NT2/D1 (cell line): ENCODE data around the gene SV2C.

ENCODE experiments used
- DNase-seq: peaks from one replicate; pipeline ENCODE4 v3.0.0-alpha.2; 2011; ENCODE audit warnings: low read depth, low spot score
- H3K27me3 ChIP-seq: 2 replicates; pipeline ENCODE4 v1.6.0; 2011; ENCODE audit warnings: mild to moderate bottlenecking; ENCODE audit not compliant: insufficient read length, insufficient read depth
- H3K36me3 ChIP-seq: 2 replicates; pipeline ENCODE4 v1.6.1; 2011; ENCODE audit warnings: mild to moderate bottlenecking, low read length, mixed read lengths; ENCODE audit not compliant: insufficient read depth, insufficient read length
- H3K4me1 ChIP-seq: 2 replicates; pipeline ENCODE4 v1.5.1; 2011; ENCODE audit not compliant: insufficient read depth, insufficient read length
- H3K4me3 ChIP-seq: 2 replicates; pipeline ENCODE4 v1.5.1; 2011; ENCODE audit warnings: low read depth; ENCODE audit not compliant: insufficient read length
- H3K9ac ChIP-seq: 2 replicates; pipeline ENCODE4 v1.6.0; 2011; ENCODE audit warnings: low read depth; ENCODE audit not compliant: insufficient read length
- H3K9me3 ChIP-seq: 2 replicates; pipeline ENCODE4 v1.5.1; 2011; ENCODE audit warnings: mild to moderate bottlenecking, low read length; ENCODE audit not compliant: insufficient read depth
- SUZ12 ChIP-seq: IDR thresholded peaks from 2 replicates; pipeline ENCODE4 v1.6.1; 2011; ENCODE audit not compliant: insufficient read length, insufficient read depth; ENCODE audit errors: extremely low read depth
- YY1 ChIP-seq: IDR thresholded peaks from 2 replicates; pipeline ENCODE4 v1.6.1; 2011; ENCODE audit not compliant: insufficient read length, insufficient read depth
- ZNF274 ChIP-seq: IDR thresholded peaks from 2 replicates; pipeline ENCODE4 v1.6.1; 2011; ENCODE audit warnings: mild to moderate bottlenecking, low read depth, low read length

SV2C gene

DNA sequence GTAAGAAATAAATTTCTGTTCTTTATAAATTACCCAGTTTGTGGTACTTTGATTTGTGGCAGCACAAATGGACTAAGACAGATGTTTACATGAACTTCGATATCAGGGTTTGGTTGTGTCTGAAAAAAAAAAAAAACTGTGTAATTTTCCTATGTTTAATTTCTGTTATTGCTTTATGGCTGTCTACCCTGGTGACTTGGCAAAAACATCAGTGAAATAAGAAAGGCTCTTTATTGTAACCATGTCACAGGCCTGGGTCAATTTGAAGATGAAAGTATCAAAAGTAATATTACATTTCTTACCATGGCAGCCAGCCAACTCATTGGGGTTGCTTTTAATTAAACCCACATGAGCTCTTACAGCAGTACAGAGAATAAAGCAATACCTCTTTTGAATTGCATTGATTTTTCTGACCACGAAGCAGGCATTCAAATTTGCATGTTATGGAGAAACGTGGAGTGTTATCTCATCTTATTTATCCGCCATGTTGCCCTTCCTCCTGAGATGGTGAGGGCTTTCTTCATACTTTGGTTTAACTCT is 20.6 kb upstream of the SV2C start:
- no peak for TF ChIP-seq ZNF274
- no peak for TF ChIP-seq SUZ12
- no peak for DNase-seq

DNA sequence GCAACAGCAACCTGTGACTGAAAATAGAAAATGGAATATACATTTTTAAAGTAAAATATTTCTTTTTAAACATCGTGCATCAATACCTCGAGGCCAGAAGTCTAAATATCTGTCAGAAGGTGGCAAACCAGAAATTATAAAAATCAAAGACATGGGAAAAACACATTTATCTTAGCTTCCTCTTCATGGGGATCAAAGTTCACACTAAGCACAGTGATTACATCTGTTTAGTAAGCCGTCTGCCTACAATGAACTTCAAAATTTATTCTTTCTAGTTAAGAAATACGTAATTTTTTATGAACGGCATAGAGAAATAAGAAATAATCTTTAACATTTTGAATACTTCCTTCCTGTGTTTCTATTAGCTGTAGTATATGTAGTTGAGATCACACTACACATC is 17.9 kb upstream of the SV2C start:
- Histone ChIP-seq H3K9me3 (no peaks in the 10 kb centered on the region), H3K4me1 (no peaks in the 10 kb centered on the region), H3K27me3 (no peaks in the 10 kb centered on the region), H3K4me3 (no peak overlapping the region), H3K9ac (no peak overlapping the region), H3K36me3 (no peaks in the 10 kb centered on the region)
- no peak for DNase-seq
- TF ChIP-seq ZNF274 (no peak), SUZ12 (no peak), YY1 (no peak)

More for the DNA sequence above, 20.6 kb upstream of the SV2C start:
- Histone ChIP-seq H3K9me3 (no peaks in the 10 kb centered on the region), H3K36me3 (no peaks in the 10 kb centered on the region), H3K4me1 (no peaks in the 10 kb centered on the region), H3K9ac (no peak overlapping the region), H3K27me3 (no peaks in the 10 kb centered on the region), H3K4me3 (no peak overlapping the region)

DNA sequence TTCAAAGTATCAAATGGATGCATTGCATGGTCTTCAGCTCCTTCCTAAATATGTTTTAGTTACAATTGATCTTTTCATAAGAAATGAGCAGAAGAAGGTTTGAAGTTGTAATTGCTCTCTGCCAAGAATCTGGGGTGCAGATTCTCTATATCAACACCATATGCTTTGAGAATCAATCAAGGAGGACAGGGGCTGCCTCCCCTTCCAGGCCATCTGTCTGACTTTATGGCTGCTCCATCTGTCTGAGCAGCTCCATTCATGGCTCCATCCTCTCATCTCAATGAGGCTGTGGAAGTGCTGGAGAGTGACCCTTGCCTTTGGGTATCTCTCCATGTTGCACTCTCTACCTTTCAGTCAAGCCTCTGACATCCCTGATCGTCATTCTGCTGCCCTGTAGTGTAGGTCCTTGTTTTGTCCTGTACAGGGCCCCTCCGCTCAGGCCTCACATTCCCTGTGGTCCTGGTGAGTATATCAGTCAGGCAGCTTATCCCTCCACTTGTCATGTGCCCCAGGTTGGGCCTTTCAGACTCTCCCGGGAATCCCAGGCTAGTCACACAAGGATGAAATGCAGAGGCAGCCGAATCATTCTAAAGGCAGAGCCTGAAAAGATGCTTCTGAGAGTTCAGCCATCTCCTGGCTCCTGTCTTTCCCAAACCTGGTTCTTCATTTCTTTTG is 14.0 kb upstream of the SV2C start:
- no peak for DNase-seq
- TF ChIP-seq SUZ12 = no peak
- TF ChIP-seq ZNF274 = no peak
- TF ChIP-seq YY1 = no peak
- no peaks in the 10 kb centered on the region for H3K4me1 ChIP-seq
- no peaks in the 10 kb centered on the region for H3K27me3 ChIP-seq
- no peak overlapping the region for H3K4me3 ChIP-seq
- H3K9me3 ChIP-seq = no peaks in the 10 kb centered on the region
- H3K9ac ChIP-seq = no peak overlapping the region
- no peaks in the 10 kb centered on the region for H3K36me3 ChIP-seq

DNA sequence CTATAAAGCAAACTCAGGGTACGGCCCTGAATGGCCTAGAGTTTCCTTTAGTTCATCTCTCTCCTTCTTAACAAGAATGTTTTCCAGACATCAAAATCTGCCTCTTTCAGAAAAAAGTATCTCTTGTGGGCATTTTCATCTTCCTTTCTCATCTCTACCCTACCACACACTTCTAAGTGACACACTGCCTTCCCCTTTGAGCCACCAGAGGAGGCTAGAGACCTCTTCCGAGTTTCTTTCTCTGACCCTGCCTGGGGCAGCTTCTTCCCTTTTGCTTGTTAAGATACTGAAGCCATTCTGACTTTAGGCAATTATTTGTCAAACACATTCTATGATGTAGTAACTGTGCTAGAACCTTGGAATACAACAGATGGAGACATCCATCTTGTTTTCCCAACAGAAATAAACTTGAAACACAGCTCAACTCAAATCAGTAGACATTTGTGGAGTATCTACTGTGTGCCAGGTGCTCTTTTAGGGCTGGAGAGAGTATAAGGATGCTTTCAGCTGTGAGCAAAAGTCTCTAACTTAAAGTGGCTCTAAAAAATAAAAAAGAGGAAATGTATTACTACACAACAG is 8.6 kb upstream of the SV2C start:
- H3K27me3 ChIP-seq = peaks cover 9% of the 10 kb centered on the region
- TF ChIP-seq YY1 (no peak), ZNF274 (no peak), SUZ12 (no peak)
- H3K9ac ChIP-seq = no peak overlapping the region
- H3K4me3 ChIP-seq = no peak overlapping the region
- H3K4me1 ChIP-seq = no peaks in the 10 kb centered on the region
- H3K9me3 ChIP-seq = no peaks in the 10 kb centered on the region
- no peaks in the 10 kb centered on the region for H3K36me3 ChIP-seq
- DNase-seq = no peak

DNA sequence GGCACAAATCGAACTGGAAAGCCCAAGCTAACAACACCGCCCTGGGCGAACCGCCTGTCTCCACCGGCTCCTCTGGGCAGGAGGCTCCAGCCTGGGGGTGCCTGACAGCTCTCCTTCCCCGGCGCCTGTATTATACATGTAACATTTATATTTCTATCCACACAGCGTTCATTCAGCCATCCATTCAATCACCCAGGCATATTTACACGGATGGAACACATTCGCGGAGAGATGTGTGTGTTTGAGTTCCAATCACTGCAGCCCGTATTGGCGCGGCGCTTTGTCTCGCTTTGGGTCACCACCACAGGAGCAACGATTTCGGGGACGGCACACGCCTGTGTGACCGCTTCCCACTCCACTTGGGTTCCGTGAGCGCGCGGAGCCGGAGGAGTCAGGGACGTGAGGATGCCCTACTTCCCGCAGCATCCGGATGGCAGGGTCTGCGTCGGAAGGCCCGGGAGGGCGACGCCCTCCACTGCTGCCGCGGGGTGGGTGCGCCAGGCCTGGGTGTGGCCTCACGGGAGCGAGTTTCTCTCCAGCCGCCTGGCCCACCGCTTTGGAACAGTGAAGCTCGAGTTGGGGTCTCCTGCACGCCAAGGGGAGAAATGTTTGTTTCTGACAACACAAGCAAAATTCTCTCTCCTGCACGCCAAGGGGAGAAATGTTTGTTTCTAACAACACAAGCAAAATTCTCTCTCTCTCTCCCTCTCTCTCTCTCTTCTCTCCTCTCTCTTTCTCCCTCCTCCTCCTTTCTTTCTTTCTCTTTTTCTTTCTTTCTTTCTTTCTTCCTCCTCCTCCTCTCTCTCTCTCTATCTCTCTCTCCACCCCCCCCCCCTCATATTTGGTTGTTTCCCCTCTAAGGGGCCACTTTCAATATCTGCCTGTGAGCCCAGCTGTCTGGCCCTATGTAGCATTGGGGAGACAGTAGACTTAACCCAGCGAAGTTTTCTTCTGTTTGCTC is 1.1 kb upstream of the SV2C start:
- H3K36me3 ChIP-seq = no peaks in the 10 kb centered on the region
- DNase-seq = no peak
- no peaks in the 10 kb centered on the region for H3K4me1 ChIP-seq
- peak overlapping the region; percentile 44 for H3K4me3 ChIP-seq
- peak overlapping the region; percentile 36 for H3K9ac ChIP-seq
- TF ChIP-seq YY1 = no peak
- no peak for TF ChIP-seq ZNF274
- no peak for TF ChIP-seq SUZ12
- H3K27me3 ChIP-seq = peaks cover 69% of the 10 kb centered on the region
- no peaks in the 10 kb centered on the region for H3K9me3 ChIP-seq

- H3K4me3 ChIP-seq = peak overlapping the region; percentile 44
- no peaks in the 10 kb centered on the region for H3K4me1 ChIP-seq
- TF ChIP-seq SUZ12 (no peak), YY1 (no peak), ZNF274 (no peak)
- no peaks in the 10 kb centered on the region for H3K9me3 ChIP-seq
- H3K9ac ChIP-seq = peak overlapping the region; percentile 70
- no peaks in the 10 kb centered on the region for H3K36me3 ChIP-seq
- peaks cover 62% of the 10 kb centered on the region for H3K27me3 ChIP-seq
- no peak for DNase-seq
Measured at GRCh38 chr5:76083555-76084495, 642 bp downstream of the SV2C start.
